OCI-LY7 (cell line): ENCODE results near the gene RPL26.
"Not testable (repeated sequence)": the region's sequence is repeated elsewhere in the genome, so short reads cannot be mapped to it uniquely, and the experiment has no call there.

Experiments
- EZH2phosphoT487 ChIP-seq: fragments of 200-600 bp; sonication (generic); IDR thresholded peaks from 2 replicates; pipeline ENCODE4 v1.6.1; 2018; ENCODE audit warnings: low read depth, borderline replicate concordance, mild to moderate bottlenecking, mixed run types, antibody characterized with exemption, low read length, moderate library complexity, mixed read lengths
- TF ChIP-seq, protein P1 (sequence below): fragments of 200-600 bp; sonication (generic); conservative IDR thresholded peaks from 2 replicates; pipeline ENCODE4 v1.5.1; 2014; ENCODE audit warnings: mild to moderate bottlenecking, antibody characterized with exemption, low read length, moderate library complexity, mixed read lengths

- TF ChIP-seq, protein P1, sequence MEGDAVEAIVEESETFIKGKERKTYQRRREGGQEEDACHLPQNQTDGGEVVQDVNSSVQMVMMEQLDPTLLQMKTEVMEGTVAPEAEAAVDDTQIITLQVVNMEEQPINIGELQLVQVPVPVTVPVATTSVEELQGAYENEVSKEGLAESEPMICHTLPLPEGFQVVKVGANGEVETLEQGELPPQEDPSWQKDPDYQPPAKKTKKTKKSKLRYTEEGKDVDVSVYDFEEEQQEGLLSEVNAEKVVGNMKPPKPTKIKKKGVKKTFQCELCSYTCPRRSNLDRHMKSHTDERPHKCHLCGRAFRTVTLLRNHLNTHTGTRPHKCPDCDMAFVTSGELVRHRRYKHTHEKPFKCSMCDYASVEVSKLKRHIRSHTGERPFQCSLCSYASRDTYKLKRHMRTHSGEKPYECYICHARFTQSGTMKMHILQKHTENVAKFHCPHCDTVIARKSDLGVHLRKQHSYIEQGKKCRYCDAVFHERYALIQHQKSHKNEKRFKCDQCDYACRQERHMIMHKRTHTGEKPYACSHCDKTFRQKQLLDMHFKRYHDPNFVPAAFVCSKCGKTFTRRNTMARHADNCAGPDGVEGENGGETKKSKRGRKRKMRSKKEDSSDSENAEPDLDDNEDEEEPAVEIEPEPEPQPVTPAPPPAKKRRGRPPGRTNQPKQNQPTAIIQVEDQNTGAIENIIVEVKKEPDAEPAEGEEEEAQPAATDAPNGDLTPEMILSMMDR, result not testable (repeated sequence)
- not testable (repeated sequence) for TF ChIP-seq EZH2phosphoT487
Observed at GRCh38 chr17:8394497-8394896, 11.5 kb upstream of the RPL26 start.
